Measurements from ENCODE around the gene IRX2.

Gene IRX2

GRCh38 chr5:2742921-2743679 lies 8.4 kb downstream of the IRX2 start:
- TF ChIP-seq CTCF (IDR thresholded peaks at IDR 0.05; ENCODE audit: low read depth, low read length): no peak
- H3K4me3 ChIP-seq (ENCODE audit: low read depth, low read length): no peak overlapping the region
- peak; percentile 18 for DNase-seq (ENCODE audit: low read depth, low spot score)
- in situ Hi-C loops (cut with HindIII; ENCODE audit: low sequenced_read_pairs): no loop called here

DNA sequence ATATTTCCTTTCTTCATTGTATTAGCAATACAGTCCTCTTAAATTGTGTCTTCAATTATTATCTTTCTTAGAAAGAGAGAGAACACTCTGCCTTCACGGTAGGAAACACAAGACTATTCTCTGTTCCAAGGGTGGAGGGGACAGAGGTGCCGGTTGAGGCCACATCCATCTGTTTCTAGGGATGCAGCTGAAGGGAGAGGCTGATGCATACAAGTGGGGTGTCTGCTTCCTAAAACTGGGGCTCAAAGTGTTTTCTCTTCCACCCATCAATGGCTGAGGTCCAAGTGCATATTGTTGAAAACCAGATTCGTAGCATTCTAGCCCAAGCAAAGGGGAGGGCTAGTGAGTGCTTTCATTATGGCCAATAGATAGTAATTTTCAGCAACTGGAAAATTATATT lies 9.5 kb downstream of the IRX2 start:
- in situ Hi-C loops (cut with HindIII; ENCODE audit: low sequenced_read_pairs): no loop called here
- TF ChIP-seq CTCF (IDR thresholded peaks at IDR 0.05; ENCODE audit: low read depth, low read length): no peak
- no peak overlapping the region for H3K4me3 ChIP-seq (ENCODE audit: low read depth, low read length)
- DNase-seq (ENCODE audit: low read depth, low spot score): no peak

GRCh38 chr5:2740876-2741555 lies 10.5 kb downstream of the IRX2 start:
- no peak for DNase-seq (ENCODE audit: low read depth, low spot score)
- no peak for TF ChIP-seq CTCF (IDR thresholded peaks at IDR 0.05; ENCODE audit: low read depth, low read length)
- no peak overlapping the region for H3K4me3 ChIP-seq (ENCODE audit: low read depth, low read length)
- in situ Hi-C loops (cut with HindIII; ENCODE audit: low sequenced_read_pairs): no loop called here

- H3K4me3 ChIP-seq (ENCODE audit: low read depth, low read length): peak overlapping the region; percentile 41
- in situ Hi-C loops (cut with HindIII; ENCODE audit: low sequenced_read_pairs): no loop called here
- TF ChIP-seq CTCF (IDR thresholded peaks at IDR 0.05; ENCODE audit: low read depth, low read length): no peak
- DNase-seq (ENCODE audit: low read depth, low spot score): no peak
These were observed 11.2 kb downstream of the IRX2 start for GRCh38 chr5:2740051-2740875.

GRCh38 chr5:2739360-2740050 lies 12.0 kb downstream of the IRX2 start:
- DNase-seq (ENCODE audit: low read depth, low spot score): peak; percentile 45
- peak overlapping the region; percentile 41 for H3K4me3 ChIP-seq (ENCODE audit: low read depth, low read length)
- in situ Hi-C loops (cut with HindIII; ENCODE audit: low sequenced_read_pairs): no loop called here
- TF ChIP-seq CTCF (IDR thresholded peaks at IDR 0.05; ENCODE audit: low read depth, low read length): no peak

All from astrocyte of the spinal cord (primary cell).